Measurements from ENCODE around the gene ABLIM2.

Gene ABLIM2

DNA sequence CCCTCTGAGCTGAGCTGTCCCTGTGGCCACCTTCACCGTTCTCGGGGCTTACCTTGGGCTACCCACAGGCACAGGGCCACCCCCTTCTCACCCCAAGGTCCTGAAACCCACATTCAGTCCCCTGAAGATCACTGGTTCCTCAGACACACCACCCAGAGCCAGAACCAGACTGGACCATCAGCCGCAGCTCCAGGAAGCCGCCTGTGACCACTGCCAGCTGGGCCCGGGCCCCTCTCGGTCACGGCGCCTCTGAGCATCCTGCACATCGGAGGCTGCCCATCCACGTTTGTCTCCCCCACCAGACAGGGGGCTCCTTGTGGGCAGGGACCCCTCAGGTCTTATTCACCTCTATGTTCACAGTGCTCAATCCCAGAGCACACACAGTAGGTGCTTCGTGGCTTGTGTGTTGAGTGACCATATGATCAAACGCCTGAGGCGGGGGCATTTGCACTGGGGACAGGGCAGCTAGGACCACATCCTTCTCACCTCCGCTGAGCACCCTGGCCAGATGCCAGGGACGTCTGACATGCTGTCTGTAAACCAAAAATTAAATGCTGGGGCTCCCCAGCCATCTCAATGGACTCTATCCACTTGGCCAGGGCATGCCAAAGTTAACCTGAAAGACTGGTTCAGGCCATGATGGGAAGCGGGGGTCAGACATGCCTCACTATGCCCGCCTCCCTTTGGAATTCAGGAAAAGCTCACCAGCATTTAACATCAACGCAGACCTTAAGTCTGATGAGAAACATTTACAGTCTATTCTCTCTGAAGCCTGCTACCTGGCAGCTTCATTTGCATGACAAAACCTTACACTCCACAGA, 109.5 kb downstream of the ABLIM2 start:
- H3K4me3 Mint-ChIP-seq = no peak overlapping the region
- no peak for DNase-seq
- peaks cover 0 to 1% of the 10 kb centered on the region in 2 donors for H3K9me3 Mint-ChIP-seq
- H3K4me1 Mint-ChIP-seq = no peaks in the 10 kb centered on the region
- no peak overlapping the region for H3K27ac Mint-ChIP-seq
- ATAC-seq = no peak
- peaks cover 49% of the 10 kb centered on the region for H3K27me3 Mint-ChIP-seq

GRCh38 chr4:8047837-8048678, 110.6 kb downstream of the ABLIM2 start:
- DNase-seq = no peak
- no peak overlapping the region for H3K4me3 Mint-ChIP-seq
- ATAC-seq = no peak
- H3K27ac Mint-ChIP-seq = no peak overlapping the region
- H3K9me3 Mint-ChIP-seq = no peaks in the 10 kb centered on the region
- no peaks in the 10 kb centered on the region for H3K4me1 Mint-ChIP-seq
- peaks cover 55% of the 10 kb centered on the region for H3K27me3 Mint-ChIP-seq

DNA sequence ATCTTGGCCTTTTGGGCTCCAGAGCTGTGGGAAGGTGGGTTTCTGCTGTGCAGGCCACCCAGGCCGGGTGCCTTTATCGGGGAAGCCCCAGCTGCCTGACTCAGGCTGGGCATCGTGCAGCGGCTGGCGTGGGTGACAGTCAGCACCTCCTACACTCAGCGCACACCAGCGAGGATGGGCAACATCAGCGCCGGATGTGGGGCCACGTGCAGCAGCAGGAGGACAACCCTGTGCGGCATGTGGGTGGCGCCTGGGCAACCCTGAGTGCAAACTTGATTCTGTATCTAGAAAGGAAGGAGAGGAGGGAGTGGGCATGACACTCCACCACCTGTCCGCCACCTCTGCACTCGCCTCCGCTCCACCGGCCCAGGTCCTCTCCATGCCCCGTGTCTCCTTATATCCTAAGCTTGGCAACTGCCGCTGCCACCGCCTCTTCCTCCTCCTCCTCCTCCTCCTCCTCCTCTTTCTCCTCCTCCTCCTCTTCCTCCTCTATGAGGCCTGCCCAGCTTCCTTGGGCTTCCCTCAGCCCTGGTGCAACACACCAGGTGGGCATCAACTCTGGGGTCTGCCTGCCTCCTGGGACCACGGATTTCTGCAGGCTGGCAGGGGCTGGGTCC, 111.6 kb downstream of the ABLIM2 start:
- no peaks in the 10 kb centered on the region for H3K4me1 Mint-ChIP-seq

DNA sequence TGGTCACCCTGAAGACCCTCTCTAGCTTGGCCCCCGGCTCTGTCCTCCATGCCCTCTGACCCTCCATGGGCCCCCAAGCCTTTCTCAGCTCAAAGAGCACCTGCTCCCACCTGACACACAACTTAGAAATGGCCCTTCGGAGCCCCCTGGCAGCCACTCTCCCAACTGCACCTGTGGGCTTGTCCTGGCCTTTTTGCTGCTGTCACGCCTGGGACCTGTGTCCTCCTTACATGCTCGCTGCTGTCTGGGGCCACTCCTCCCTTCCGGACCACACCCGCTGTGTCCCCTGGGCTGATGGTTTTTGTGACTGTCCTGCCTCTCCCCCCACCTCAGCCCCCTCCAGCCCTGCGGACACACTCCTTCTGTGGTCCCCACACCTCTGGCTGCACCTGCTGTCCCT, 112.7 kb downstream of the ABLIM2 start:
- no peaks in the 10 kb centered on the region for H3K4me1 Mint-ChIP-seq
- no peak for ATAC-seq
- H3K4me3 Mint-ChIP-seq = no peak overlapping the region
- H3K27ac Mint-ChIP-seq = no peak overlapping the region
- H3K27me3 Mint-ChIP-seq = peaks cover 61% of the 10 kb centered on the region
- H3K9me3 Mint-ChIP-seq = no peaks in the 10 kb centered on the region
- no peak for DNase-seq

More for the DNA sequence above, 111.6 kb downstream of the ABLIM2 start:
- peak; percentile 27 for ATAC-seq
- Mint-ChIP-seq H3K27me3 (peaks cover 62% of the 10 kb centered on the region), H3K27ac (no peak overlapping the region), H3K9me3 (no peaks in the 10 kb centered on the region), H3K4me3 (no peak overlapping the region)
- no peak for DNase-seq

- H3K27me3 Mint-ChIP-seq = peaks cover 57% of the 10 kb centered on the region
- DNase-seq (no peak), ATAC-seq (no peak)
- no peaks in the 10 kb centered on the region for H3K4me1 Mint-ChIP-seq
- no peak overlapping the region for H3K4me3 Mint-ChIP-seq
- no peaks in the 10 kb centered on the region for H3K9me3 Mint-ChIP-seq
- H3K27ac Mint-ChIP-seq = no peak overlapping the region
Observed at GRCh38 chr4:8044699-8045098, 113.9 kb downstream of the ABLIM2 start.

DNA sequence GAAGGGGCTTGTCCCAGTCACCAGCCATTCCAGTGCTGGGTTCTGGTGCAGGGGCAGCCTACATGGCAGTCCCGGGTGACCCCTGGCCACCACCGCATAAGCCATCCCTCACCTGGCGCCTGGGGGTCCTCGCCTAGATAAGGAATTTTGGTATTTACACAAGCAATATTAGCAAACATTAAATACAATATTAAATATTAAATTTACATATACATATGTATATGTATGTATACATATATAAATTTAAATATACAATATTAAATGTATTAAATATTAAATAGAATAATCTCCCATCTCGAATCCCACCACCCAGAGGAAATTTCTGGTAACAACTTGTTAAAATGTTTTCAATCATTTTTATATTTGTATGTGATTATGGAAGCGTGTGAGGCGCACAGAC, 114.4 kb downstream of the ABLIM2 start:
- H3K27me3 Mint-ChIP-seq = peaks cover 57% of the 10 kb centered on the region
- H3K4me3 Mint-ChIP-seq = no peak overlapping the region
- no peak overlapping the region for H3K27ac Mint-ChIP-seq
- ATAC-seq = no peak
- H3K9me3 Mint-ChIP-seq = no peaks in the 10 kb centered on the region
- DNase-seq = no peak
- H3K4me1 Mint-ChIP-seq = no peaks in the 10 kb centered on the region

- Mint-ChIP-seq H3K4me1 (no peaks in the 10 kb centered on the region), H3K9me3 (no peaks in the 10 kb centered on the region), H3K4me3 (no peak overlapping the region), H3K27ac (no peak overlapping the region), H3K27me3 (peaks cover 57% of the 10 kb centered on the region)
- no peak for DNase-seq
- no peak for ATAC-seq
Observed at GRCh38 chr4:8043596-8043995, 115.0 kb downstream of the ABLIM2 start.

DNA sequence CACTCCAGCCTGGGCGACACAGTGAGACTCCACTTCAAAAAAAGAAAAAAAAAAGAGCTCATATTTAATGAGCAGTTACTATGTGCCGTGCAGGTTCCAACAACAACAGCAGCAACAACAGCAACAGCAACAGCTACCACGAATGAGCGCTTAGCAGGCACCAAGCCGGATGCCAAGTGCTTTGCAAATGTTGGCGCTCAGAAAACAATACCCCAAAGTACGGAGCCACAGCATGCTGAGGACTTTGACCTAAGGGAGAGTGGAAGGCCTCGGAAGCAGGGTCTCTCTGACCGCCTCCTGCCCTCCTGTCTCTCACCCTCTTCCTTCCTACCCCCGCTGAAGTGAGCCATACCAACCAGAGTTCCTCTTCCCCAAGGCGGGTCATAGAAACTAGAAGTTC, 116.7 kb downstream of the ABLIM2 start:
- H3K4me3 Mint-ChIP-seq = no peak overlapping the region
- DNase-seq (no peak), ATAC-seq (no peak)
- H3K27me3 Mint-ChIP-seq = peaks cover 68% of the 10 kb centered on the region
- H3K4me1 Mint-ChIP-seq = no peaks in the 10 kb centered on the region
- H3K27ac Mint-ChIP-seq = no peak overlapping the region
- H3K9me3 Mint-ChIP-seq = no peaks in the 10 kb centered on the region

- H3K27me3 Mint-ChIP-seq = peaks cover 61% of the 10 kb centered on the region
- H3K4me3 Mint-ChIP-seq = no peak overlapping the region
- no peak overlapping the region for H3K27ac Mint-ChIP-seq
- DNase-seq = no peak
- no peak for ATAC-seq
- H3K9me3 Mint-ChIP-seq = no peaks in the 10 kb centered on the region
- no peaks in the 10 kb centered on the region for H3K4me1 Mint-ChIP-seq
Observed at GRCh38 chr4:8041172-8041571, 117.4 kb downstream of the ABLIM2 start.

- Mint-ChIP-seq H3K9me3 (no peaks in the 10 kb centered on the region), H3K27me3 (peaks cover 57% of the 10 kb centered on the region), H3K27ac (no peak overlapping the region), H3K4me1 (peaks cover under 1% of the 10 kb centered on the region), H3K4me3 (no peak overlapping the region)
- no peak for DNase-seq
- ATAC-seq = no peak
Observed at GRCh38 chr4:8040607-8041006, 118.0 kb downstream of the ABLIM2 start.

- ATAC-seq (no peak), DNase-seq (no peak)
- H3K9me3 Mint-ChIP-seq = no peaks in the 10 kb centered on the region
Observed at GRCh38 chr4:8039853-8040252, 118.8 kb downstream of the ABLIM2 start.

DNA sequence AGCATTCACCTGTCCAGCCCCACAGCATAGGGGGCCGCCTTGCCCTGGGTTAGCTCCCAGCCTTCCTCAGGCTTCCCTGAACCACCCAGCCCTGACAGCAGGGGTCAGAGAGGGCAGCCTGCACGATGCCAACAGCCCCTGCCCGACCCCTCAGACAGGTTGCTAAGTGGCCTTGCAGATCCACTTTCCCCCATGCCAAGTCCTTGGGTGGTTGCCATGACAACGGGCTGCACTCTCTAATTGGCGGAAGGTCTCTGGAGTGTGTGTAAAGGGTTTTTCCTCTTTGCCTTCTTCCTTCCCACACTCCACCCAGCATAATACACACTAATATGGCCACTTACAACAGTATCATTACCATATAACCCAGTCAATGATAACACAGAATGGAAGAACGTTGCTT, 119.3 kb downstream of the ABLIM2 start:
- H3K27me3 Mint-ChIP-seq = peaks cover 50% of the 10 kb centered on the region
- peaks cover 9% of the 10 kb centered on the region for H3K4me1 Mint-ChIP-seq
- no peaks in the 10 kb centered on the region for H3K9me3 Mint-ChIP-seq
- ATAC-seq (no peak), DNase-seq (no peak)
- no peak overlapping the region for H3K4me3 Mint-ChIP-seq
- no peak overlapping the region for H3K27ac Mint-ChIP-seq

More at GRCh38 chr4:8039853-8040252, 118.8 kb downstream of the ABLIM2 start:
- Mint-ChIP-seq H3K27me3 (peaks cover 56% of the 10 kb centered on the region), H3K4me3 (no peak overlapping the region), H3K4me1 (peaks cover 8% of the 10 kb centered on the region), H3K27ac (no peak overlapping the region)

DNA sequence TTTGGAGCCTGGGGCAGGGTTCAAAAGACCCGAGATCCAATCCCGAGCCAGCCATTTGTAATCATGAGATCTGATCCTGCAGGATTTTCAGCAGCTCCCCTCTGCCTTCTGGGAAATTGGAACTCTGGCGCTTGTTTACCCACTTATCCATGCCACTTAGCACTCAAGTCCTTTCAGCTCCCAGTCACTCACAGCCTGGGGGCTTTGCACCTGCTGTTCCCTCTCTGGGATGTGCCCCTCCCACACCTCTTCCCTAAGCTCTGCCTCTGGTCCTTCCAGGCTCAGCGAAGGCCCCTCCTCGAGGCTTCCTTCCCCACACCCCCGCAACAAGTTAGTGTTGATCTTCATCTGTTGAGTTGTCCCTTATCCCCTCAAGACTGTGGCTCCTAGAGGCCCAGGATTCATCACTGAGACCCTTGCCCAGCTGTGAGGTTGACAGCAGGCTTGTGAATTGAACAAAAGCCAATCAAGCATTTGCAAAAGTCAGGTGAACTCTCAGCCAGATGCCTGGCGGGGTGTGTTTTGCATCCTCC, 119.8 kb downstream of the ABLIM2 start:
- Mint-ChIP-seq H3K4me3 (no peak overlapping the region), H3K9me3 (no peaks in the 10 kb centered on the region), H3K27me3 (peaks cover 52% of the 10 kb centered on the region), H3K27ac (no peak overlapping the region), H3K4me1 (peaks cover 9% of the 10 kb centered on the region)
- DNase-seq (no peak), ATAC-seq (no peak)

- Mint-ChIP-seq H3K9me3 (no peaks in the 10 kb centered on the region), H3K4me3 (no peak overlapping the region), H3K27me3 (peaks cover 54% of the 10 kb centered on the region), H3K4me1 (peaks cover 9% of the 10 kb centered on the region), H3K27ac (no peak overlapping the region)
- no peak for DNase-seq
- ATAC-seq = no peak
Observed at GRCh38 chr4:8038083-8038482, 120.5 kb downstream of the ABLIM2 start.

DNA sequence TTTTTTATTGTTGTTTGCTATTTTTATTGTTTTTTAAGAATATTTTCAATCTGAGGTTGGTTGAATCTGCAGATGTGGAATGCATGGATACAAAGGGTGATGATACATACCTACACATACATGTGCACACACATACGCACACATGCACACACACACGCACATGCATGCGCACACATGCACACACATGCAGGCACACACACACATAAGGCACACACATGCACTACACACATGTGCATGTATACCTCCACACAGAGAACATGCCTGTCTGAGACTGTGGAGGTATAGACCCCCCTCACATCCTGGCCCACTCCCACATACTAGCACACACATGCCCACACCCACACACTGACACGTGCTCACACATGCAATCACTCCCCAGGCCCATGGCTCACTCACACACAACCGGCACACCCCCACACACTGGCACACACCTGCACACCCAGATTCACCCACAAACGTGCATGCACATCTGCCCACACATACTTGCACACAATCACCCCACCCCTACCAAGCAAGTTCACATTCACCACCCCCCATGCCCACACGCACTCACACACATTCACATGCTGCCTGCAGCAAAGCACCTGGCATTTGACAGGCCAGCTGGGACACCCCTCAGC, 121.4 kb downstream of the ABLIM2 start:
- peaks cover 9% of the 10 kb centered on the region for H3K4me1 Mint-ChIP-seq
- no peaks in the 10 kb centered on the region for H3K9me3 Mint-ChIP-seq
- H3K4me3 Mint-ChIP-seq = no peak overlapping the region
- no peak for ATAC-seq
- no peak overlapping the region for H3K27ac Mint-ChIP-seq
- DNase-seq = no peak
- peaks cover 54% of the 10 kb centered on the region for H3K27me3 Mint-ChIP-seq

All from stimulated activated naive CD8-positive, alpha-beta T cell treated with anti-CD3 and anti-CD28 coated beads, Interleukin-15, amount 100 ng/mL, for 72 hours (primary cell).